ENCODE measurements around the gene CAV3.

The CAV3 gene

GRCh38 chr3:8762607-8763377, 29.2 kb downstream of the CAV3 start:
- DNase-seq: no peak

- no peak for DNase-seq
Measured at GRCh38 chr3:8764528-8764927, 30.9 kb downstream of the CAV3 start.

GRCh38 chr3:8765528-8765927, 31.9 kb downstream of the CAV3 start:
- DNase-seq: no peak

GRCh38 chr3:8766148-8766547, 32.5 kb downstream of the CAV3 start:
- no peak for DNase-seq

- no peak for DNase-seq
Measured at GRCh38 chr3:8767256-8767666, 33.7 kb downstream of the CAV3 start.

GRCh38 chr3:8767667-8768363, 34.2 kb downstream of the CAV3 start:
- peak; percentile 88 for DNase-seq

GRCh38 chr3:8768364-8769087, 34.9 kb downstream of the CAV3 start:
- no peak for DNase-seq

GRCh38 chr3:8769088-8769822, 35.7 kb downstream of the CAV3 start, which contains the start of gene OXTR:
Gene OXTR (minus strand): TSS chr3:8769613. CDS start chr3:8768187, 1,426 bp downstream.
- peak; percentile 70 for DNase-seq

GRCh38 chr3:8773941-8774542, 40.4 kb downstream of the CAV3 start:
- DNase-seq: no peak

- no peak for DNase-seq
Measured at GRCh38 chr3:8775181-8775580, 41.6 kb downstream of the CAV3 start.

- DNase-seq: no peak
Measured at GRCh38 chr3:8775602-8776001, 42.0 kb downstream of the CAV3 start.

- DNase-seq: no peak
Measured at GRCh38 chr3:8776406-8776805, 42.8 kb downstream of the CAV3 start.

- no peak for DNase-seq
Measured at GRCh38 chr3:8777201-8777977, 43.8 kb downstream of the CAV3 start.

GRCh38 chr3:8777978-8778267, 44.3 kb downstream of the CAV3 start:
- no peak for DNase-seq

GRCh38 chr3:8778475-8778874, 44.9 kb downstream of the CAV3 start:
- DNase-seq: no peak

GRCh38 chr3:8780279-8780678, 46.7 kb downstream of the CAV3 start:
- no peak for DNase-seq

GRCh38 chr3:8784676-8785435, 51.3 kb downstream of the CAV3 start:
- DNase-seq: no peak

GRCh38 chr3:8790529-8790928, 56.9 kb downstream of the CAV3 start:
- no peak for DNase-seq

GRCh38 chr3:8793242-8793641, 59.6 kb downstream of the CAV3 start:
- no peak for DNase-seq

- no peak for DNase-seq
Measured at GRCh38 chr3:8794247-8794646, 60.6 kb downstream of the CAV3 start.

Measured in NCI-H2029 (cell line).